Peyer's patch (tissue), 4 donors: Measurements from ENCODE around the gene ITGB6. TPM values are rescaled to one million over a fixed set of nuclear protein-coding genes. Genes with fewer than 3 reads are reported as not detected.

ENCODE experiments used
- DNase-seq, 3 donors: peaks; one replicate each; pipeline ENCODE4 v3.0.0-alpha.2; 2017 to 2019
- H3K27ac ChIP-seq, 4 donors: fragments of 200-600 bp; sonication (generic); one replicate each; pipeline ENCODE4 v1.5.1; 2016 to 2019
- H3K27me3 ChIP-seq, 2 donors: fragments of 200-600 bp; sonication (generic); one replicate each; pipeline ENCODE4 v1.5.1; 2019
- H3K36me3 ChIP-seq, 3 donors: fragments of 200-600 bp; sonication (generic); one replicate each; pipeline ENCODE4 v1.5.1; 2016 to 2019
- H3K4me1 ChIP-seq, 4 donors: fragments of 200-600 bp; sonication (generic); one replicate each; pipeline ENCODE4 v1.5.1; 2016 to 2019
- H3K4me3 ChIP-seq, 4 donors: fragments of 200-600 bp; sonication (generic); 1 replicate in 3 of 4; 2 replicates in 1 of 4; pipeline ENCODE4 v1.5.1; 2016 to 2019; ENCODE audit warnings: mild to moderate bottlenecking in 1 of 4
- H3K9me3 ChIP-seq, 4 donors: fragments of 200-600 bp; sonication (generic); one replicate each; pipeline ENCODE4 v1.5.1; 2016 to 2019; ENCODE audit warnings: mild to moderate bottlenecking in 1 of 4
- POLR2A ChIP-seq, 2 donors: fragments of 450-650 bp; IDR thresholded peaks; one replicate each; pipeline ENCODE4 v1.5.1; 2017; ENCODE audit warnings: antibody characterized with exemption in 2 of 2, mild to moderate bottlenecking in 2 of 2, moderate library complexity in 2 of 2
- total RNA-seq, 4 donors: library from RNA; depleted of rRNA; stranded (reverse); fragments of >200 nt; gene quantifications; one replicate each; pipeline ENCODE4 v1.1.0, GENCODE V29; 2016
- TF ChIP-seq, protein P1 (sequence below), 6 experiments: fragments of 450-650 bp in 4 of 6; fragments of 200-600 bp in 2 of 6; sonication (generic) in 1 of 6; IDR thresholded peaks; one replicate each; pipeline ENCODE4 v1.5.1; 2017 to 2019; ENCODE audit warnings: antibody characterized with exemption in 6 of 6, mild to moderate bottlenecking in 3 of 6, moderate library complexity in 1 of 6

The ITGB6 gene
- total RNA-seq, 4 donors from 2014 or later = 9.9 to 21.5 (median 15.3) TPM

GRCh38 chr2:160075171-160075570, 124.9 kb downstream of the ITGB6 start:
- TF ChIP-seq, protein P1, sequence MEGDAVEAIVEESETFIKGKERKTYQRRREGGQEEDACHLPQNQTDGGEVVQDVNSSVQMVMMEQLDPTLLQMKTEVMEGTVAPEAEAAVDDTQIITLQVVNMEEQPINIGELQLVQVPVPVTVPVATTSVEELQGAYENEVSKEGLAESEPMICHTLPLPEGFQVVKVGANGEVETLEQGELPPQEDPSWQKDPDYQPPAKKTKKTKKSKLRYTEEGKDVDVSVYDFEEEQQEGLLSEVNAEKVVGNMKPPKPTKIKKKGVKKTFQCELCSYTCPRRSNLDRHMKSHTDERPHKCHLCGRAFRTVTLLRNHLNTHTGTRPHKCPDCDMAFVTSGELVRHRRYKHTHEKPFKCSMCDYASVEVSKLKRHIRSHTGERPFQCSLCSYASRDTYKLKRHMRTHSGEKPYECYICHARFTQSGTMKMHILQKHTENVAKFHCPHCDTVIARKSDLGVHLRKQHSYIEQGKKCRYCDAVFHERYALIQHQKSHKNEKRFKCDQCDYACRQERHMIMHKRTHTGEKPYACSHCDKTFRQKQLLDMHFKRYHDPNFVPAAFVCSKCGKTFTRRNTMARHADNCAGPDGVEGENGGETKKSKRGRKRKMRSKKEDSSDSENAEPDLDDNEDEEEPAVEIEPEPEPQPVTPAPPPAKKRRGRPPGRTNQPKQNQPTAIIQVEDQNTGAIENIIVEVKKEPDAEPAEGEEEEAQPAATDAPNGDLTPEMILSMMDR (IDR thresholded peaks at IDR 0.05) = no peak
- no peak for TF ChIP-seq POLR2A (IDR thresholded peaks at IDR 0.05)
- DNase-seq = peak in 1 of 3 donors; percentile 66
- no peaks in the 10 kb centered on the region for H3K27me3 ChIP-seq
- peaks cover 0 to 20% (median 1%) of the 10 kb centered on the region in 4 donors for H3K4me1 ChIP-seq
- no peaks in the 10 kb centered on the region for H3K36me3 ChIP-seq
- no peak overlapping the region for H3K4me3 ChIP-seq
- H3K27ac ChIP-seq = peak overlapping the region in 1 of 4 donors; percentile 58
- H3K9me3 ChIP-seq = no peaks in the 10 kb centered on the region

- H3K27ac ChIP-seq = no peak overlapping the region
- peaks cover 0 to 20% (median 1%) of the 10 kb centered on the region in 4 donors for H3K4me1 ChIP-seq
- no peak for DNase-seq
- H3K27me3 ChIP-seq = no peaks in the 10 kb centered on the region
- H3K4me3 ChIP-seq = no peak overlapping the region
- TF ChIP-seq POLR2A (IDR thresholded peaks at IDR 0.05) = no peak
- no peaks in the 10 kb centered on the region for H3K36me3 ChIP-seq
- H3K9me3 ChIP-seq = no peaks in the 10 kb centered on the region
Measured at GRCh38 chr2:160073284-160073888, 126.7 kb downstream of the ITGB6 start.

DNA sequence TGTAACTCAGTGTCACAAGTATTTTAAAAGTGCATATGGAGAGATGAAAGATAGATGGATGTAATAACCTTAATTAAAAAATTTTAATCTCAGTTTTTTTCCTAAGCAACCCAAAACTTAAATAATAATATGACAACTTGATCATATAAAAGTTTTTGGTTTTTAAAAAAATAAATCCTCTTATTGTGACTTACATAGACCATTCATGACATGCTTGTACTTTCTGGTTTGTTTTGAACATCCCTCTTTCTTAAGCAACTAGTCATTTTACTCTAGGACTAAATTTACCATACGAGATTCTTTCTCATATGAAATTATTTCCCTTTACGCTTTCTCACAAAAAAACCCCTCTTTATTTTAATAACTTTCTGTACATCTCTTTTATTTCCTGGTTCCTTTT, 131.2 kb downstream of the ITGB6 start:
- DNase-seq = no peak
- H3K4me3 ChIP-seq = no peak overlapping the region
- H3K27ac ChIP-seq = no peak overlapping the region
- TF ChIP-seq POLR2A (IDR thresholded peaks at IDR 0.05) = no peak
- H3K4me1 ChIP-seq = peaks cover 0 to 10% (median 0%) of the 10 kb centered on the region in 4 donors
- H3K36me3 ChIP-seq = no peaks in the 10 kb centered on the region
- H3K27me3 ChIP-seq = no peaks in the 10 kb centered on the region
- H3K9me3 ChIP-seq = no peaks in the 10 kb centered on the region

GRCh38 chr2:160064916-160065315, 135.2 kb downstream of the ITGB6 start:
- DNase-seq = peak in 2 of 3 donors; percentile 54 to 59
- no peaks in the 10 kb centered on the region for H3K36me3 ChIP-seq
- no peaks in the 10 kb centered on the region for H3K9me3 ChIP-seq
- no peaks in the 10 kb centered on the region for H3K27me3 ChIP-seq
- no peak overlapping the region for H3K4me3 ChIP-seq
- TF ChIP-seq, protein P1 (IDR thresholded peaks at IDR 0.05) = no peak
- TF ChIP-seq POLR2A (IDR thresholded peaks at IDR 0.05) = no peak
- H3K4me1 ChIP-seq = peaks cover 0 to 36% (median 0%) of the 10 kb centered on the region in 4 donors
- peak overlapping the region in 2 of 4 donors; percentile 82 to 89 for H3K27ac ChIP-seq

- Histone ChIP-seq H3K27ac (peak overlapping the region in 2 of 4 donors; percentile 82 to 89), H3K27me3 (no peaks in the 10 kb centered on the region), H3K36me3 (no peaks in the 10 kb centered on the region), H3K4me1 (peaks cover 0 to 36% (median 0%) of the 10 kb centered on the region in 4 donors), H3K4me3 (no peak overlapping the region), H3K9me3 (no peaks in the 10 kb centered on the region)
- TF ChIP-seq, protein P1 (IDR thresholded peaks at IDR 0.05) = no peak
- no peak for TF ChIP-seq POLR2A (IDR thresholded peaks at IDR 0.05)
- peak in 1 of 3 donors; percentile 64 for DNase-seq
Measured at GRCh38 chr2:160063879-160064612, 136.0 kb downstream of the ITGB6 start.

DNA sequence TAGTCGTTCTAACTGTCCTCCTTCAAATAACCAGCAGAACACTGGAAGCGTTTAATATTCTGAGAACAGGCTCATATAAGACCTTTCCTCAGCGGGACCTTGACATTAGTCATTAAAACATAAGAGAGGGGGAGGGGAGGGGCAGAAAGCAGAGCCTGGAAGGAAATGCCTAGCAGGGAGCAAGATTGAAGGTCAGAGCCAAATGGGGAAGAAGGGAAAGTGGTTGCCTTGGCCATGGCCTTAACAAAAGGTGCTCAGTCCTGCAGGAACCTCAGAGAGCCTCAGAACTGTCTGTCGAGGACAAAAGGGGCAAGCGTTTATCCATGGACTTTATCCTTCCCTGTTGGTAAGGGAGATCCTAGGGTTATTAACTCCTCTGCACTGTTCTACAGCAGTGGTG, 136.8 kb downstream of the ITGB6 start:
- Histone ChIP-seq H3K27me3 (no peaks in the 10 kb centered on the region), H3K4me3 (peak overlapping the region in 1 of 4 donors; percentile 82), H3K36me3 (no peaks in the 10 kb centered on the region), H3K27ac (peak overlapping the region in 3 of 4 donors; percentile 81 to 89 (median 82)), H3K9me3 (no peaks in the 10 kb centered on the region), H3K4me1 (peaks cover 0 to 36% (median 0%) of the 10 kb centered on the region in 4 donors)
- no peak for TF ChIP-seq POLR2A (IDR thresholded peaks at IDR 0.05)
- TF ChIP-seq, protein P1 (IDR thresholded peaks at IDR 0.05) = no peak
- peak in 1 of 3 donors; percentile 51 for DNase-seq
